HG03442 (cell line): ENCODE measurements around the gene WDR70.
A peak's percentile ranks its signal among the peaks of the same experiment; 100 is the strongest.
"Not testable (repeated sequence)": the region's sequence is repeated elsewhere in the genome, so short reads cannot be mapped to it uniquely, and the experiment has no call there.

Experiments used
- ATAC-seq: cut with Tn5 transposase; IDR thresholded peaks from one replicate; pipeline ENCODE4 v1.9.1; 2021; ENCODE audit warnings: mild to moderate bottlenecking, moderate library complexity; ENCODE audit not compliant: unreplicated experiment

The WDR70 gene

GRCh38 chr5:37379100-37379628, at the start of gene WDR70:
TSS of gene WDR70 (plus strand) at chr5:37379318. CDS start at chr5:37379368, 50 bp downstream.
- peak; percentile 96 for ATAC-seq

GRCh38 chr5:37334754-37335153, 44.4 kb upstream of the WDR70 start:
- not testable (repeated sequence) for ATAC-seq

GRCh38 chr5:37342741-37343140, 36.4 kb upstream of the WDR70 start:
- not testable (repeated sequence) for ATAC-seq

GRCh38 chr5:37355161-37355560, 24.0 kb upstream of the WDR70 start:
- no peak for ATAC-seq

- peak; percentile 39 for ATAC-seq
Measured at GRCh38 chr5:37370550-37370863, 8.6 kb upstream of the WDR70 start.

GRCh38 chr5:37370864-37371726, 8.0 kb upstream of the WDR70 start, which contains the start of gene NUP155:
TSS of gene NUP155 (minus strand) at chr5:37371106. CDS start at chr5:37370977, 129 bp downstream.
- peak; percentile 92 for ATAC-seq

GRCh38 chr5:37375091-37375490, 4.0 kb upstream of the WDR70 start:
- no peak for ATAC-seq

GRCh38 chr5:37378066-37378465, 1.1 kb upstream of the WDR70 start:
- not testable (repeated sequence) for ATAC-seq

- ATAC-seq, result no peak
Measured at GRCh38 chr5:37391591-37391990, 12.5 kb downstream of the WDR70 start.

GRCh38 chr5:37396352-37396751, 17.2 kb downstream of the WDR70 start:
- no peak for ATAC-seq

- ATAC-seq, result no peak
Measured at GRCh38 chr5:37400501-37400900, 21.4 kb downstream of the WDR70 start.

GRCh38 chr5:37412515-37412914, 33.4 kb downstream of the WDR70 start:
- ATAC-seq, result no peak

GRCh38 chr5:37415456-37415855, 36.3 kb downstream of the WDR70 start:
- not testable (repeated sequence) for ATAC-seq

GRCh38 chr5:37417347-37417746, 38.2 kb downstream of the WDR70 start:
- no peak for ATAC-seq

GRCh38 chr5:37424441-37424840, 45.3 kb downstream of the WDR70 start:
- no peak for ATAC-seq

- no peak for ATAC-seq
Measured at GRCh38 chr5:37428044-37428443, 48.9 kb downstream of the WDR70 start.

GRCh38 chr5:37435261-37435660, 56.1 kb downstream of the WDR70 start:
- ATAC-seq, result no peak

GRCh38 chr5:37436146-37436934, 57.2 kb downstream of the WDR70 start:
- ATAC-seq, result no peak

GRCh38 chr5:37437711-37438110, 58.6 kb downstream of the WDR70 start:
- ATAC-seq, result no peak

GRCh38 chr5:37445783-37446182, 66.7 kb downstream of the WDR70 start:
- ATAC-seq, result not testable (repeated sequence)

GRCh38 chr5:37448941-37449340, 69.8 kb downstream of the WDR70 start:
- ATAC-seq, result no peak

- not testable (repeated sequence) for ATAC-seq
Measured at GRCh38 chr5:37451991-37452390, 72.9 kb downstream of the WDR70 start.
